GM12801 (cell line): ENCODE results near the gene RIN3.

ENCODE experiments used
- TF ChIP-seq, protein P1 (sequence below): IDR thresholded peaks from one replicate; pipeline ENCODE4 v1.5.1; 2011; ENCODE audit warnings: control low read depth; ENCODE audit not compliant: insufficient read length; ENCODE audit errors: extremely low read depth

RIN3 gene

DNA sequence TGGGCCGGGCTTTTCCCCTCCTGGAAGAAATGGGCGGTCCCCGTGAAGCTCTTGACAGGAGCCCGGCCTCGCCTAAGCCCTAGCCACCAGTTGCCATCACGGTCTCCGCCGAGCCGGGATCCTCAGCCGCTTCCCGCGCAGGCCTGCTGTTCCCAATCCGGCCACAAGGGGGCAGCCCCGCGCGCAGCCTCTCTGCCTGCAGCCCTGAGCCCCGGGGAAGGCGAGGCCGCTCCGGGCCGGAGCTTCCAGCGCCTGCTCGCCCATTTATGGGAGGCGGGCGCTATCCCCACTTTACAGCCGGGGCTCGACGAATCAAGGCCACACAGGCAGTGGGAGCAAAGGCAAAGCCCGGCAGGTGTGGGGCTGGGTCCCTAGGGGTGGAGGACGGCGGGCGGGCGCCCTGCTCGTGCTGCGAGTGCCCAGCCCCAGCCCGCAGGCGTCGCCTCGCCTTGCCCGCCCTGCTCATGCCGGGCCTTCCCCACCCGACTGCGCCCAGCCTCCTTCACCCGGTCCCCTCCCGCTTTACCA lies 173.4 kb downstream of the RIN3 start:
- TF ChIP-seq, protein P1, sequence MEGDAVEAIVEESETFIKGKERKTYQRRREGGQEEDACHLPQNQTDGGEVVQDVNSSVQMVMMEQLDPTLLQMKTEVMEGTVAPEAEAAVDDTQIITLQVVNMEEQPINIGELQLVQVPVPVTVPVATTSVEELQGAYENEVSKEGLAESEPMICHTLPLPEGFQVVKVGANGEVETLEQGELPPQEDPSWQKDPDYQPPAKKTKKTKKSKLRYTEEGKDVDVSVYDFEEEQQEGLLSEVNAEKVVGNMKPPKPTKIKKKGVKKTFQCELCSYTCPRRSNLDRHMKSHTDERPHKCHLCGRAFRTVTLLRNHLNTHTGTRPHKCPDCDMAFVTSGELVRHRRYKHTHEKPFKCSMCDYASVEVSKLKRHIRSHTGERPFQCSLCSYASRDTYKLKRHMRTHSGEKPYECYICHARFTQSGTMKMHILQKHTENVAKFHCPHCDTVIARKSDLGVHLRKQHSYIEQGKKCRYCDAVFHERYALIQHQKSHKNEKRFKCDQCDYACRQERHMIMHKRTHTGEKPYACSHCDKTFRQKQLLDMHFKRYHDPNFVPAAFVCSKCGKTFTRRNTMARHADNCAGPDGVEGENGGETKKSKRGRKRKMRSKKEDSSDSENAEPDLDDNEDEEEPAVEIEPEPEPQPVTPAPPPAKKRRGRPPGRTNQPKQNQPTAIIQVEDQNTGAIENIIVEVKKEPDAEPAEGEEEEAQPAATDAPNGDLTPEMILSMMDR = no peak

DNA sequence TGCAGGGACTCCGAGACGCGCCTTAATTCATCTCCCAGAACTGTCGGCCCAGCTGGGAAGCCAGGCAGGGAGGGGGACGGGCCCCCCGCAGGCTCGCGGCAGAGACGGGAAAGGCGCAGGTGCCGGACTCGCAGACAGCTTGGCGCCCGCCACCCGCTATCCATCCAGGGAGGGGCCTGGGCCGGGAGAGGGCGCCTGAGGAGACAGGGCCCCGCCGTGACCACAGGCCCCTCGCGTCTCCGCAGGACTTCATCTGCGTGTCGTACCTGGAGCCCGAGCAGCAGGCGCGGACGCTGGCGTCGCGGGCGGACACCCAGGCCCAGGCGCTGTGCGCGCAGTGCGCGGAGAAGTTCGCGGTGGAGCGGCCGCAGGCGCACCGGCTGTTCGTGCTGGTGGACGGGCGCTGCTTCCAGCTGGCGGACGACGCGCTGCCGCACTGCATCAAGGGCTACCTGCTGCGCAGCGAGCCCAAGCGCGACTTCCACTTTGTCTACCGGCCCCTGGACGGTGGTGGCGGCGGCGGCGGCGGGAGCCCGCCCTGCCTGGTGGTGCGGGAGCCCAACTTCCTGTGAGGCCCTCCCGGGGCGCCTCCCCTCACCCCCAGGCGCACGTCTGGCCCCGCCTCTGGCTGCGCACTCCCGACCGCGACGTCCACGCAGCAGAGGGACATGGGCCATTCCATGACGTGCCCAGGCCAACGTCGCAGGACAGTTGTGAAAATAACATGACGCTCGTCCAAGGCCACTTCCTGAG lies 174.3 kb downstream of the RIN3 start:
- TF ChIP-seq, protein P1 = no peak

DNA sequence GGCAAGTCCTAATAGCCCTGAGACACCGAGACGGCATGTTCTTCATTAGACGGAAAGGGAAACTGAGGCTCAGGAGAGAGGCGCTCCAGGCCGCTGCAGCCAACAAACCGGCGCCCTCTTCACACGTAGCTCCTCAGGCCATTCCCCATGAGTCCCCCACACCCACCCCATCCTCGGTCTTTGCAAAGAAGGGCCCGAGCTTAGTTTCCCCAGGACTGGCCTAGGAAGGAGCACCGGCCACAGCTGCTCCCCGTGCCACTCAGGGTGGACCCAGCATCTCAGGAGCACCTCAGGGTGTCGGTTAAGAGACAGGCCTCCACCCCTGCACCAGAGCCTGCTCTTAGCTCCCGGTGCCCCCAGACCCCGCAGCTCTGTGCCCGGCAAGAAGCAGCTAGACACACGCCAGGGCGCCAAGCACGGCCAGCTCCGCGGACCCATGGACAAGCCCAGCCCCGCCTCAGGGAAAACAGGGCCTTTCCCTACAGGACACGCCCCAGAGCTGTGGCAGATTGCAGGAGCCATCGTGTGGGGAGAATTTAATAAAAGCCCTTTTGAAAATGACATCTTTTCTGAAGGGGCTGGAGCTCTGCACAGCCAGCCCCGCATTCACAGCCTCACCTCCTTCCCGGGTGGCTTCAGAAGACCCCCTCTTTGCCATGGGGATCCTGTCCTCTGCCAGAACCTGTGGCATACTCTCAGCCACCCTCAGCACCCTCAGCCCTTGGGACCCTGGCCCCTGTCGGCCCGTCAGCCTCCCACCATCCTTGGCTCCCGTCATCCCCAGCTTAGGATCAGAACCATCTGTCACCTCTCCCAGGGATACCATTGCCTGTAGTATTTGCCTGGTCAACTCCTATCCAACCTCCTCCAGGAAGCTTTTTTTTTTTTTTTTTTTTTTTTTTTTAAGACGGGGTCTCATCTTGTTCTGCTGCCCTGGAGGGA lies 175.1 kb downstream of the RIN3 start:
- TF ChIP-seq, protein P1 = no peak

DNA sequence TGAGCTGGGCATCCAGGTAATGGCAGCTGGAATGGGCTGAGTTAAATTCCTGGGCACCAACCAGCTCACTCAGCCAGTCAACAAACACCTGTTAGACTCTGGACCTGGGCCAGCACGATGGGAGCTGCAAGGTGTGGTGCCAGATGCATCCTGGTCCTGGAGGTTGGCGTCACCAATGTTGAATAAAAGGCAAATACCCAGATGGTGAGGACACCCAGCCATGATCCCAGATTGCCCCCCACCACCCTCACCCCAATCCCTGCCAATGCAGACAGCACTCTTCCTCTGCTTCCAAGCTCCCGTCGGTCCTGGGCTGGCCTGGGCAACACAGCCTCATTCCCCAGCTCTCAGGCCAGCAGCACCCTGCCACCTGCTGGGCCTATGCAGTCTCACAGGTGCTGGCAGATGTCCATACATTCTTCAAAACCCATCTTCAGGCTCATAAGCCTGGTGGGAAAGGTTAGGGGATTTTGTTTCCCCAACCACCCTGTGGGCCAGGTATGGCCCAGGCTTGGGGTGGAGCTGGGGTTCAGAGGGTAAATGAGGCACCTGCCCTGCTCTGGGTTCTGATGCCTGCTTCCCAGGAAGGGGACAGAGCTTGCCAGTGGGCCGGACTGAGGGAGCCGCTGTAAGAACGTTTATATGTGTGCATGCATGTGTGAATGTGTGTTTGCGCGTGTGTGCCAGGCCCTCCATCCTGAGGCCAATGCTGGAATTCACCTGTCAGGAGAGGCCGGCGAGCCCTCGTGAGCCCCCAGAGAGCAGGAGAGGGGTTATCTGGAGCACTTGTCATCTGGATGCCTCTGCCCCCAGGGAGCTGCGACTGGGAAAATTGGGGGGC lies 176.8 kb downstream of the RIN3 start:
- TF ChIP-seq, protein P1 = no peak

DNA sequence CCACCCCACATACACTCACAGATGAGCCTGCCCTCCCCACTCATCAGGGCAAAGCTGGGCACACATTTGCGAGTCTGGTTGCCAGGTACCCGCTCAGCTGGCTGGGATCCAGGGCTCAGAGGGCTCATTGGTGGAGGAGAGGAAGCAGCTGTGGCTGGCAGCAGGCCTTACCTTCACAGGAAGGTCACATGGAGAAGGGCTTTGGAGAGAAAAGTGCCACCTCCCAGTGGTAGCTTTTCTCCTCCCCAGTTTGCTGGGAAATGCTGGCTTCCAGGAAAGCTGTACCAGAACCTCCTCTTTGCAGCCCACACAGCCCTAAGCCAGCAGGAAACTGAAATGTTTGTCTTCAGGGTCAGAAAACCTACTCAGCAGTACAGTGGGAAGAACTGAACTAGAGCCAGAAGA lies 179.2 kb downstream of the RIN3 start:
- TF ChIP-seq, protein P1 = no peak

DNA sequence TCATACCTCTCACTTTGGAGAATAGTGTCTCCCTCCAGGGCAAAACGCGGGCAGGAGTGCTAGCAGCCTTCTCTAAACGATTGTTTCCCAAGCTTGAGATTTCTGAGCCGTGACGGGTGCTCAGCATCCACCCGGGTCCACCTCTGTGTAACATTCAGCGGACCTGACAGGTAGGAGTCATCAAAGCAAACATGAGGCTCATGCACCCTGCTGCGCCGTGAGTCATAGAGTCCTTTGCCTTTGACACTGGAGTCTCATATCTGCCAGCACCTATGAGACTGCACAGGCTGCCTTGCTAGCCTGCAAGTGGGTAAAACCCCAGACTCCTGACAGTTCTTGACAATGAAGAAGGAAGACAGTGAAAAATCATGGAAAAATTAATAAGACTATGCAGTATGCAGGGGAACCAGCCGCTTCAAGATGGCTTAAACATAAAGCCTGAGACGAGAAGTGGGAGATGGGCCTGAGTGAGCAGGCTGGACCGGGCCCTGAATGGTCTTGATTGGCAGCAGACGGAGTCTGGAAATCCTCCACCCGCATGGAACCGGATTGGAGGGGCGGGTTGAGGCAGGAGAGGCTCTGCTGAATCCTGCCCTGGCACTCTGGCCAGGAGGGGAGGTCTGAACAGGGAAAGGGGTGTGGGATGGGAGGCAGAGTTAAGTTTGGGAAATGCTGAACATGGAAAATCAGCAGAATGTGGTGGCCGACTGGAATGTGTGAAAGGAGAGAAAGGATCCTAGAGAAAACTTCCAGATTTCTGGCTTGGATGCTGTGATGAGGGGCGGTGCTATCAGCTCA lies 180.6 kb downstream of the RIN3 start:
- TF ChIP-seq, protein P1 = no peak
